ENCODE results near the gene TRIM24.
"Not testable (repeated sequence)": the region's sequence is repeated elsewhere in the genome, so short reads cannot be mapped to it uniquely, and the experiment has no call there.

TRIM24 gene

GRCh38 chr7:138470391-138471157 lies 10.5 kb downstream of the TRIM24 start:
- Histone ChIP-seq H3K4me3 (ENCODE audit: low read length) (no peak overlapping the region), H3K36me3 (ENCODE audit: insufficient read depth, low read length) (peaks cover 22% of the 10 kb centered on the region), H3K27me3 (ENCODE audit: insufficient read depth, low read length) (no peaks in the 10 kb centered on the region), H3K4me1 (ENCODE audit: insufficient read depth, low read length) (no peaks in the 10 kb centered on the region), H2AFZ (ENCODE audit: low read depth, low read length) (no peak overlapping the region), H3K9me3 (ENCODE audit: low read length) (peaks cover 15% of the 10 kb centered on the region)

DNA sequence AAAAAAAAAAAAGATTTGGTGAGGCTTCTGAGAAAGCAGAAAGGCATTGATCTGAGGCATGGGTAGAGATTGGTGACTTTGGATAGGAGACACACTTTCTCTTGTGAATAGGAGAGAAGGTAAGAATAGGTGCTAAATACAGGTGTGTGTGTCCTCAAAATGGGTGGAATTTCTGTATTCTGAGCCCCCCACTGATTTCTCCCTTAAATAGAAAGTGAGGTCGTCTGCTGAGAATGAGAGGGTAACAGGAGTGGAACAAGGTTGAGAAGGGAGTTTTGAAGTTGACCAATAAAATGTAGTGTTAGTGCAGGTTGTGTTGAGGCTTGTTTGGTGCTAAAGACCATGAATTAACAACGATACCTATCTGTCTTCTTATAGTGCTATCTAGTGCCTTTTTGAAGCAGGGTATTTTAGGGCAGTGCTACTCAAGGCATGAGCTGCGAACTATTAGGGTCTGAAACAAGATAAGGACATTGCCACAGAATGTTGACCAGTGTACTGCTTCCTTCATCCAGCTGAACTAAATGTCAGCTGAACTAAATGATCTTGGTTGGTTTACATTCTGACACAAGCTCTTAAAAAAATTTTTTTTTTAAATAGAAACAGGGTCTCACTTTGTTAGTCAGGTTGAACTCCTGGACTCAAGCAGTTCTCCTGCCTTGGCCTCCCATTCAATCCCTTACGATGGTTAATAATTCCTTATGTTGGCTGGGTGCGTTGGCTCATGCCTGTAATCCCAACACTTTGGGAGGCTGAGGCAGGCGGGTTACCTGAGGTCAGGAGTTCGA lies 12.4 kb downstream of the TRIM24 start:
- Histone ChIP-seq H3K4me1 (ENCODE audit: insufficient read depth, low read length) (no peaks in the 10 kb centered on the region), H3K9me3 (ENCODE audit: low read length) (peaks cover 11% of the 10 kb centered on the region), H2AFZ (ENCODE audit: low read depth, low read length) (no peak overlapping the region), H3K4me3 (ENCODE audit: low read length) (no peak overlapping the region), H3K27me3 (ENCODE audit: insufficient read depth, low read length) (no peaks in the 10 kb centered on the region), H3K36me3 (ENCODE audit: insufficient read depth, low read length) (peaks cover 19% of the 10 kb centered on the region)

- Histone ChIP-seq H3K27me3 (ENCODE audit: insufficient read depth, low read length) (no peaks in the 10 kb centered on the region), H3K4me3 (ENCODE audit: low read length) (no peak overlapping the region), H3K9me3 (ENCODE audit: low read length) (peaks cover 5% of the 10 kb centered on the region), H3K4me1 (ENCODE audit: insufficient read depth, low read length) (no peaks in the 10 kb centered on the region), H3K36me3 (ENCODE audit: insufficient read depth, low read length) (peaks cover 1% of the 10 kb centered on the region), H2AFZ (ENCODE audit: low read depth, low read length) (no peak overlapping the region)
Observed at GRCh38 chr7:138475377-138475776, 15.3 kb downstream of the TRIM24 start.

- Histone ChIP-seq H3K36me3 (ENCODE audit: insufficient read depth, low read length) (peaks cover 1% of the 10 kb centered on the region), H2AFZ (ENCODE audit: low read depth, low read length) (no peak overlapping the region), H3K4me1 (ENCODE audit: insufficient read depth, low read length) (no peaks in the 10 kb centered on the region), H3K4me3 (ENCODE audit: low read length) (no peak overlapping the region), H3K27me3 (ENCODE audit: insufficient read depth, low read length) (no peaks in the 10 kb centered on the region), H3K9me3 (ENCODE audit: low read length) (peaks cover 5% of the 10 kb centered on the region)
Observed at GRCh38 chr7:138477081-138477578, 17.1 kb downstream of the TRIM24 start.

DNA sequence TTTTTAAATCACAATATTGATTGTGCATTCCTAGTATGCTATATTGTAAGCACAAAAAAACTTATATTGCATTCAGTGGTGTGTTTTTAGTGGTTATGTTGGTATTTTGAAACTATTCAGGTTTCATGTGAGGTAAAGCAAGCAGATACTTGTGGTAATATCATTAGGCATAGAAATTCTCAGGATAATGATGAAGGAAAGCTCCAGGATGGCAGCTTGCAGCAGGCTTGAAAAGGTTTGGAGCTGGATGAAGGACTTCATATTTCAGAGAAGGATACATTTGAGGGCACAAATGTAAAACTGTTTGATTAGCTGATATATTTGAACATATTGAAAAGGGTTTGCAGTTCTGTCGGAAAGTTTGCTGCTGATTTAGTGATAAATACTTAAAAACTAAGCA lies 17.5 kb downstream of the TRIM24 start:
- Histone ChIP-seq H3K4me1 (ENCODE audit: insufficient read depth, low read length) (no peaks in the 10 kb centered on the region), H2AFZ (ENCODE audit: low read depth, low read length) (no peak overlapping the region), H3K36me3 (ENCODE audit: insufficient read depth, low read length) (peaks cover 1% of the 10 kb centered on the region), H3K9me3 (ENCODE audit: low read length) (peaks cover 5% of the 10 kb centered on the region), H3K27me3 (ENCODE audit: insufficient read depth, low read length) (no peaks in the 10 kb centered on the region), H3K4me3 (ENCODE audit: low read length) (no peak overlapping the region)

DNA sequence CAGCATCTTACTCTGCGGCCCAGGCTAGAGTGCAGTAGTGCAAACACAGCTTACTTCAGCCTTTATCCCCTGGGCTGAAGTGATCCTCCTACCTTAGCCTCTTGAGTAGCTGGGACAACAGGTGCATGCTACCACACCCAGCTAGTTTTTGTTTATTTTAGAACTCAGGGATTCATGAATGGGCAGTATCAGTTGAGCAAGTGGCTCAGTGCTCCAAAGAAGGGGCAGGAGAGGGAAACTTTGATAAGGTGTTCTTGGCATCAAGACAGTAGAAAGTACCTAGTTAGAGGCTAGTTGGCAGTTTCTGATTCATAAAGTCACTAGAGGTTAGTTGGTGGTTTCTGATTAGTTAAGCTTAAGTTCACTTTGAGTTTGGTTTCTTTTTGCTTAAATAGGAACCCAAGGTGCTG lies 18.4 kb downstream of the TRIM24 start:
- H3K36me3 ChIP-seq (ENCODE audit: insufficient read depth, low read length): peaks cover 4% of the 10 kb centered on the region
- no peaks in the 10 kb centered on the region for H3K27me3 ChIP-seq (ENCODE audit: insufficient read depth, low read length)
- H3K9me3 ChIP-seq (ENCODE audit: low read length): peaks cover 5% of the 10 kb centered on the region

GRCh38 chr7:138480527-138480926 lies 20.5 kb downstream of the TRIM24 start:
- peaks cover 4% of the 10 kb centered on the region for H3K36me3 ChIP-seq (ENCODE audit: insufficient read depth, low read length)
- peaks cover 3% of the 10 kb centered on the region for H3K9me3 ChIP-seq (ENCODE audit: low read length)
- H3K4me3 ChIP-seq (ENCODE audit: low read length): no peak overlapping the region
- H3K27me3 ChIP-seq (ENCODE audit: insufficient read depth, low read length): no peaks in the 10 kb centered on the region
- no peak overlapping the region for H2AFZ ChIP-seq (ENCODE audit: low read depth, low read length)
- no peaks in the 10 kb centered on the region for H3K4me1 ChIP-seq (ENCODE audit: insufficient read depth, low read length)

More for the DNA sequence above, 18.4 kb downstream of the TRIM24 start:
- no peak overlapping the region for H2AFZ ChIP-seq (ENCODE audit: low read depth, low read length)
- no peak overlapping the region for H3K4me3 ChIP-seq (ENCODE audit: low read length)
- no peaks in the 10 kb centered on the region for H3K4me1 ChIP-seq (ENCODE audit: insufficient read depth, low read length)

DNA sequence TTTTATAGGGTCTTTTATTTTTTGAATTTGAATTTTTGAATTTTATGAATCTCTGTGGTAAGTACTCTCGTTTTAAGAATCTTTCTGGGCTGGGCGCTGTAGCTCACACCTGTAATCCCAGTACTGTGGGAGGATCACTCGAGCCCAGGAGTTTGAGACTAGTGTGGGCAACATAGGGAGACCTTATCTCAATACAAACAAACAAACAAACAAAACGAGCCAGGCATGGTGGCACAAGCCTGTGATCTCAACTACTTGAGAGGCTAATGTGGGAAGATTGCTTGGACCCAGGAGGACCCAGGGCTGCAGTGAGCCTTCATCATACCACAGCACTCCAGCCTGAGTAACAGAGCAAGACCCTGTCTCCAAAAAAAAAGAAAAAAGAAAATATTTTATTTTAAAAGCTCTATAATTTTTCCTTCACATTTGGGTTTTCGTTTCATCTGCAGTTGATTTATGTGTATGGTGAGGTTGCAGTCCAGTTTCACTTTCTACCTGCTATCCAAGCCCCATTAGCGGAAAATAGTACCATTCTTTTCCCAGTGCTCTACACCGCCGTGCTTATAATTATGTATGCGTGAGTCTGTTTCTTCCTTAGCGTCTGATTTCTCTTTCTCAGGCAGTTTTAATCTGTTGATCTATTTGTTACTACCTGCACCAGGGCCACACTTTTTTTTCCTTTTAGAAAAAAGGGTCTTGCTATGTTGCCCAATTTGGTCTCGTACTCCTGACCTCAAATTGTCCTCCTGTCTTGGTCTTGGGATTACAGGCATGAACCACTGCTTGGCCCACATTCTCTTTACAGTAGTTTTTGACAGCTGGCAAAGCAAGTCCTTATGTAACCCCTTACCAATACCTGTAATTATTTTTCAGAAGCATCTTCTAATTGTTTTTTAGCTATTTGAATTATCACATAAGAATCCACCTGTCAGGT lies 21.7 kb downstream of the TRIM24 start:
- Histone ChIP-seq H3K27me3 (ENCODE audit: insufficient read depth, low read length) (no peaks in the 10 kb centered on the region), H3K36me3 (ENCODE audit: insufficient read depth, low read length) (peaks cover 4% of the 10 kb centered on the region), H3K4me1 (ENCODE audit: insufficient read depth, low read length) (no peaks in the 10 kb centered on the region), H2AFZ (ENCODE audit: low read depth, low read length) (no peak overlapping the region), H3K9me3 (ENCODE audit: low read length) (peaks cover 4% of the 10 kb centered on the region), H3K4me3 (ENCODE audit: low read length) (no peak overlapping the region)

- Histone ChIP-seq H3K4me1 (ENCODE audit: insufficient read depth, low read length) (no peaks in the 10 kb centered on the region), H3K27me3 (ENCODE audit: insufficient read depth, low read length) (no peaks in the 10 kb centered on the region), H2AFZ (ENCODE audit: low read depth, low read length) (no peak overlapping the region), H3K36me3 (ENCODE audit: insufficient read depth, low read length) (peaks cover 4% of the 10 kb centered on the region), H3K4me3 (ENCODE audit: low read length) (no peak overlapping the region), H3K9me3 (ENCODE audit: low read length) (peaks cover 4% of the 10 kb centered on the region)
Observed at GRCh38 chr7:138483531-138483930, 23.5 kb downstream of the TRIM24 start.

- H3K4me1 ChIP-seq (ENCODE audit: insufficient read depth, low read length); H3K27me3 ChIP-seq (ENCODE audit: insufficient read depth, low read length); H3K4me3 ChIP-seq (ENCODE audit: low read length); H3K36me3 ChIP-seq (ENCODE audit: insufficient read depth, low read length); H2AFZ ChIP-seq (ENCODE audit: low read depth, low read length); H3K9me3 ChIP-seq (ENCODE audit: low read length): not testable (repeated sequence)
Observed at GRCh38 chr7:138485508-138485907, 25.4 kb downstream of the TRIM24 start.

DNA sequence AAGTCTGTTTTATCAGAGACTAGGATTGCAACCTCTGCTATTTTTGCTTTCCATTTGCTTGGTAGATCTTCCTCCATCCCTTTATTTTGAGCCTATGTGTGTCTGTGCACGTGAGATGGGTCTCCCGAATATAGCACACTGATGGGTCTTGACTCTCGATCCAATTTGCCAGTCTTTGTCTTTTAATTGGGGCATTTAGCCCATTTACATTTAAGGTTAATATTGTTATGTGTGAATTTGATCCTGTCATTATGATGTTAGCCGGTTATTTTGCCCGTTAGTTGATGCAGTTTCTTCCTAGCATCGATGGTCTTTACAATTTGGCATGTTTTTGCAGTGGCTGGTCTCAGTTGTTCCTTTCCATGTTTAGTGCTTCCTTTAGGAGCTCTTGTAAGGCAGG lies 29.1 kb downstream of the TRIM24 start:
- not testable (repeated sequence) for H3K9me3 ChIP-seq (ENCODE audit: low read length); H3K27me3 ChIP-seq (ENCODE audit: insufficient read depth, low read length); H3K4me1 ChIP-seq (ENCODE audit: insufficient read depth, low read length); H2AFZ ChIP-seq (ENCODE audit: low read depth, low read length); H3K4me3 ChIP-seq (ENCODE audit: low read length)
- peaks cover 13% of the 10 kb centered on the region for H3K36me3 ChIP-seq (ENCODE audit: insufficient read depth, low read length)

DNA sequence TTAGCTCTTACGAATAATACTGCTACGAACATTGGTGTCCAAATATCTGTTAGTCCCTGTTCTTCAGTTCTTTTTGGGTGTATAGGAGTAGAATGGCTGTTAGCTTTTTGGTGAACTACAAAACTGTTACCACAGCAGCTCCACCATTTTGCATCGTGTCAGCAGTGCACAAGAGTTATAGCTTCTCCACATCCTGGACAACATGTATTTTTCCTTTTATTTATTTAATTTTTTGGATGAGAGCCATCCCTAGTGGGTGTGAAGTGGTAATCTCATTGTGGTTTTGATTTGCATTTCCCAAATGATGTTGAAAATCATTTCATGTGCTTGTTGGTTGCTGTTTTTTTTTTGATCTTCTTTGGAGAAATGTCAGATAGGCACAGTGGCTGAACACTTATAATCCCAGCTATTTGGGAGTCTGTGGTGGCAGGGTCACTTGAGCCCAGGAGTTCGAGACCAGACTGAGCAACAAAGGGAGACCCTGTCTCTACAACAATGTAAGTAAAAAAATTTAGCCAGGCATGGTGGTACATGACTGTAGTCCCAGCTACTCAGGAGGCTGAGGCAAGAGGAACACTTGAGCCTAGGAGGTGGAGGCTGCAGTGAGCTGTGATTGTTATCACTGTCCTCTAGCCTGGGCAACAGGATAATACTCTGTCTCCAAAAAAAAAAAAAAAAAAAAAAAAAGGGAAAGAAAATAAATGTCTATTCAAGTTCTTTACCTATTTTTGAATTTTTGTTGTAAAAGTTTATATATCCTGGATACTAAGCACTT lies 31.7 kb downstream of the TRIM24 start:
- peaks cover 21% of the 10 kb centered on the region for H3K36me3 ChIP-seq (ENCODE audit: insufficient read depth, low read length)
- no peaks in the 10 kb centered on the region for H3K27me3 ChIP-seq (ENCODE audit: insufficient read depth, low read length)

More for the DNA sequence above, 31.7 kb downstream of the TRIM24 start:
- Histone ChIP-seq H3K9me3 (ENCODE audit: low read length) (peaks cover 2% of the 10 kb centered on the region), H2AFZ (ENCODE audit: low read depth, low read length) (no peak overlapping the region), H3K4me1 (ENCODE audit: insufficient read depth, low read length) (peaks cover 8% of the 10 kb centered on the region), H3K4me3 (ENCODE audit: low read length) (no peak overlapping the region)
